Mesendoderm (in vitro differentiated cells): ENCODE data around the gene GMDS.

Source experiments
- DNase-seq: peaks from one replicate; pipeline ENCODE4 v3.0.0; 2013
- H2AK5ac ChIP-seq: 2 replicates; pipeline ENCODE4 v1.6.1; 2013; ENCODE audit warnings: low read length, inconsistent platforms
- H2BK120ac ChIP-seq: 2 replicates; pipeline ENCODE4 v1.6.1; 2013; ENCODE audit warnings: low read depth, mild to moderate bottlenecking, low read length, moderate library complexity, mixed read lengths
- H2BK15ac ChIP-seq: replicated peaks from 2 replicates; pipeline ENCODE4 v1.6.1; 2013; ENCODE audit warnings: low read depth, mild to moderate bottlenecking, moderate library complexity
- H2BK5ac ChIP-seq: 2 replicates; pipeline ENCODE4 v1.6.1; 2013; ENCODE audit warnings: low read length, inconsistent platforms
- H3K18ac ChIP-seq: 2 replicates; pipeline ENCODE4 v1.6.1; 2013; ENCODE audit warnings: mild to moderate bottlenecking, low read length, mixed read lengths
- H3K23ac ChIP-seq: one replicate; pipeline ENCODE4 v1.6.1; 2013; ENCODE audit warnings: low read length
- H3K27ac ChIP-seq: 2 replicates; pipeline ENCODE4 v1.5.1; 2013; ENCODE audit warnings: low read depth, mild to moderate bottlenecking, inconsistent platforms, low read length, moderate library complexity
- H3K27me3 ChIP-seq: 2 replicates; pipeline ENCODE4 v1.6.1; 2013; ENCODE audit warnings: low read length, control low read depth, mild to moderate bottlenecking, inconsistent platforms; ENCODE audit not compliant: insufficient read depth, poor library complexity
- H3K36me3 ChIP-seq: 2 replicates; pipeline ENCODE4 v1.6.1; 2013; ENCODE audit warnings: low read length, inconsistent platforms; ENCODE audit not compliant: control insufficient read depth, insufficient read depth
- H3K4ac ChIP-seq: one replicate; pipeline ENCODE4 v1.6.1; 2013; ENCODE audit warnings: low read depth, mild to moderate bottlenecking, low read length, moderate library complexity
- H3K4me1 ChIP-seq: 2 replicates; pipeline ENCODE4 v1.6.1; 2013; ENCODE audit warnings: low read depth, low read length, inconsistent platforms; ENCODE audit not compliant: control insufficient read depth
- H3K4me2 ChIP-seq: 2 replicates; pipeline ENCODE4 v1.6.1; 2013; ENCODE audit warnings: low read length
- H3K4me3 ChIP-seq: 2 replicates; pipeline ENCODE4 v1.5.1; 2013; ENCODE audit warnings: mild to moderate bottlenecking, low read length
- H3K56ac ChIP-seq: one replicate; pipeline ENCODE4 v1.6.1; 2013; ENCODE audit warnings: low read length
- H3K79me1 ChIP-seq: 2 replicates; pipeline ENCODE4 v1.6.1; 2013; ENCODE audit warnings: low read length, inconsistent platforms
- H3K79me2 ChIP-seq: 2 replicates; pipeline ENCODE4 v1.6.1; 2013; ENCODE audit warnings: mild to moderate bottlenecking, low read length; ENCODE audit not compliant: control insufficient read depth, insufficient read depth
- H3K9ac ChIP-seq: 2 replicates; pipeline ENCODE4 v1.6.1; 2013; ENCODE audit warnings: low read length, inconsistent platforms
- H4K5ac ChIP-seq: one replicate; pipeline ENCODE4 v1.6.1; 2013; ENCODE audit warnings: low read length
- H4K8ac ChIP-seq: one replicate; pipeline ENCODE4 v1.6.1; 2013; ENCODE audit warnings: low read depth, mild to moderate bottlenecking, control low read depth, low read length, moderate library complexity
- WGBS: extraction: QIAGEN DNeasy Blood & Tissue Kit; methylation state at CpG from one replicate; pipeline ENCODE4 v1.1.7; 2013; ENCODE audit warnings: low lambda C conversion rate, missing lambda C conversion rate; ENCODE audit not compliant: insufficient coverage; ENCODE audit errors: extremely low coverage; 5-methylcytosine and 5-hydroxymethylcytosine counted together

Gene GMDS

DNA sequence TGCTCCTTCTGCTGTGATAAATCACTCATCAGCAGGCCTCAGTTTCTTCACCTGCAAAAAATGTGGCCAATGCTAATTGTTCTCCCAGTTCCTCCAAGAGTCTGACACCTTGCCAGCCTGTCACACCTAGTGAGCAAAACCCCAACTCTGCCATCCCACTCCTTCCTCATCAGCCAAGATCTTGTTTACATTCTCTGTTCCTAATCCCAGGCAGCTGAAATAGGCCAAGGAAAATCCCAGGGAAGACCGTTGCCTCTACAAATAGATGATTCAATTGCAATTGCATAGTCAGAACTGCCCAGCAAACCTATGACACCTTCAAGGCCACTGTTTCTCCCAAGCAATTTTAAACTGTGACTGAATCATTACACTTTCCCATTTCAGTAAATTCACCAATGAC, 78.7 kb downstream of the GMDS start:
- Histone ChIP-seq H3K56ac (no peak overlapping the region), H2BK5ac (no peak overlapping the region), H3K79me2 (no peaks in the 10 kb centered on the region), H3K9ac (no peak overlapping the region), H4K5ac (no peak overlapping the region), H3K36me3 (no peaks in the 10 kb centered on the region), H2AK5ac (no peak overlapping the region), H3K79me1 (peaks cover 1% of the 10 kb centered on the region), H4K8ac (no peak overlapping the region), H3K4me3 (no peak overlapping the region), H3K23ac (no peak overlapping the region), H2BK120ac (no peak overlapping the region), H3K4me1 (peaks cover 3% of the 10 kb centered on the region), H3K18ac (no peak overlapping the region), H3K4ac (no peak overlapping the region), H3K27me3 (no peaks in the 10 kb centered on the region), H2BK15ac (no peak overlapping the region), H3K4me2 (no peak overlapping the region), H3K27ac (no peak overlapping the region)
- WGBS, result no CpG with 5 or more reads among the region's 1 CpG
- DNase-seq, result peak; percentile 50

GRCh38 chr6:2165286-2165685, 80.1 kb downstream of the GMDS start:
- H3K79me2 ChIP-seq, result no peaks in the 10 kb centered on the region
- H3K4me1 ChIP-seq, result peaks cover 3% of the 10 kb centered on the region
- no peak overlapping the region for H3K9ac ChIP-seq
- H3K79me1 ChIP-seq, result peaks cover 1% of the 10 kb centered on the region
- no peak overlapping the region for H4K8ac ChIP-seq
- H3K56ac ChIP-seq, result no peak overlapping the region
- no peaks in the 10 kb centered on the region for H3K36me3 ChIP-seq
- no peak overlapping the region for H2BK15ac ChIP-seq
- H3K27ac ChIP-seq, result no peak overlapping the region
- WGBS, result no CpG with 5 or more reads among the region's 1 CpG
- H2BK5ac ChIP-seq, result no peak overlapping the region
- no peak overlapping the region for H3K4ac ChIP-seq
- H4K5ac ChIP-seq, result no peak overlapping the region
- no peak overlapping the region for H3K18ac ChIP-seq
- no peak overlapping the region for H3K4me3 ChIP-seq
- H3K4me2 ChIP-seq, result no peak overlapping the region
- H3K23ac ChIP-seq, result no peak overlapping the region
- no peak for DNase-seq
- H2BK120ac ChIP-seq, result no peak overlapping the region
- no peaks in the 10 kb centered on the region for H3K27me3 ChIP-seq
- H2AK5ac ChIP-seq, result no peak overlapping the region

GRCh38 chr6:2164481-2164880, 80.9 kb downstream of the GMDS start:
- peaks cover 3% of the 10 kb centered on the region for H3K4me1 ChIP-seq
- no peak for DNase-seq
- H4K5ac ChIP-seq, result no peak overlapping the region
- no peak overlapping the region for H3K4me2 ChIP-seq
- no peak overlapping the region for H3K9ac ChIP-seq
- no peak overlapping the region for H3K56ac ChIP-seq
- H3K18ac ChIP-seq, result no peak overlapping the region
- no peaks in the 10 kb centered on the region for H3K36me3 ChIP-seq
- no peaks in the 10 kb centered on the region for H3K79me2 ChIP-seq
- no CpG with 5 or more reads among the region's 2 CpGs for WGBS
- H3K27me3 ChIP-seq, result no peaks in the 10 kb centered on the region
- no peak overlapping the region for H2BK120ac ChIP-seq
- H3K27ac ChIP-seq, result no peak overlapping the region
- H3K4ac ChIP-seq, result no peak overlapping the region
- H3K79me1 ChIP-seq, result peaks cover 1% of the 10 kb centered on the region
- no peak overlapping the region for H3K4me3 ChIP-seq
- no peak overlapping the region for H2AK5ac ChIP-seq
- H2BK5ac ChIP-seq, result no peak overlapping the region
- no peak overlapping the region for H2BK15ac ChIP-seq
- H4K8ac ChIP-seq, result no peak overlapping the region
- no peak overlapping the region for H3K23ac ChIP-seq

DNA sequence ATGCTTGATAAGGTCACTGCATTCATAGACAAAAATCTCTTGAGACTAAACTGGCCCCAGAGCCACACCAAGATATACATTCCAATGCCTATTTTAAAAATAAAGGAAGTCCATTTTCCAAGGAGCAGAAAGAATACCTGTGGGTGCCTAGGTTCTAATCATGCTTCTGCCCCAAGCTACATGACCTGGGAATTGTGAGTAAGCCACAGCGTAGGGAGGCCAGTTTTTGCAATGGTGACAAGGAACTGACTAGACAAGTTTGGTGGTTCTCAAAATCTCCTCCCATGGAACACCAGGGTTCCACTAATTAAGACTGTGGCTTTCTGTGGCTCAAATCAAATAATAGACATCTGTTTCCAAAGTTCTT, 83.3 kb downstream of the GMDS start:
- no peak overlapping the region for H2AK5ac ChIP-seq
- no peaks in the 10 kb centered on the region for H3K79me1 ChIP-seq
- H3K4me1 ChIP-seq, result peaks cover 3% of the 10 kb centered on the region
- H3K23ac ChIP-seq, result no peak overlapping the region
- no peak overlapping the region for H3K4me3 ChIP-seq
- WGBS, result no CpG with 5 or more reads among the region's 1 CpG
- no peak overlapping the region for H3K4me2 ChIP-seq
- no peak for DNase-seq
- H4K8ac ChIP-seq, result no peak overlapping the region
- no peak overlapping the region for H3K18ac ChIP-seq
- H3K27me3 ChIP-seq, result no peaks in the 10 kb centered on the region
- no peak overlapping the region for H2BK5ac ChIP-seq
- no peak overlapping the region for H2BK120ac ChIP-seq
- no peaks in the 10 kb centered on the region for H3K79me2 ChIP-seq
- no peak overlapping the region for H3K4ac ChIP-seq
- H2BK15ac ChIP-seq, result no peak overlapping the region
- no peak overlapping the region for H3K27ac ChIP-seq
- no peak overlapping the region for H4K5ac ChIP-seq
- H3K36me3 ChIP-seq, result no peaks in the 10 kb centered on the region
- no peak overlapping the region for H3K9ac ChIP-seq
- no peak overlapping the region for H3K56ac ChIP-seq

DNA sequence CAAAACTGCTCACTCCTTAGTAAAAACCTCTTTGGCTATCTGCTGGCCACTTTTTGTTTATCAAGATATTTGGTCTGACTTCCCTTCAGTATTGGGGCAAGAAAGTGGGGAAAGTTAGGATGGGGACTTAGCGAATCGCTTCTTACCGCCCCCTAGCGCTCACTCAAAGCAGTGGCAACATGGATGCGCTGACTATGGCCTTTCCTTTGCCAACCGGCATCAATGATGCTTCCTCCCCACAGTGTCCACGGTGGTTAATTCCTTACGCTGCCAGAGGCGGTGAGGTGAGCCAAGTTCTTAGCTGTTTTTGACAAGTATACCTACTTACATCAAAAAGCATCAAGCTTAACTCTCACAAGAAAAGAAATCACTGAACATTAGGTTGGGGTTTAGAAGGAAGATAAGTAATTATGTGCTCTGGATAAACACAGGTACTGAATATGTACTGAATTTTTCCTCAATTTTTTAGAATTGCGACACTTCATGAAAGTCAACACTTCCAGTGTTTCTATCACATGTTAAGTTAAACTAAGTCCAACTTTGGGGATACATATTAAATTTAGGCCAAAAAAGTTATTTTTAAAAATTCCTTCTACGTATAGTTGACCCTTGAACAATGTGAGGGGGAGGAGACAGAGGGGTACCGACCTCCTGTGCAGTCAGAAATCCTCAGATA, 86.7 kb downstream of the GMDS start:
- Histone ChIP-seq H4K8ac (no peak overlapping the region), H2AK5ac (no peak overlapping the region), H3K27ac (no peak overlapping the region), H3K36me3 (no peaks in the 10 kb centered on the region), H3K79me1 (no peaks in the 10 kb centered on the region), H3K9ac (no peak overlapping the region), H3K4me3 (no peak overlapping the region), H2BK120ac (no peak overlapping the region), H3K18ac (no peak overlapping the region), H3K79me2 (no peaks in the 10 kb centered on the region), H3K27me3 (no peaks in the 10 kb centered on the region), H2BK5ac (no peak overlapping the region), H3K4ac (no peak overlapping the region), H3K23ac (no peak overlapping the region), H3K4me2 (no peak overlapping the region), H3K4me1 (no peaks in the 10 kb centered on the region), H3K56ac (no peak overlapping the region), H4K5ac (no peak overlapping the region), H2BK15ac (no peak overlapping the region)
- no CpG with 5 or more reads among the region's 12 CpGs for WGBS
- DNase-seq, result peak; percentile 95

- no peak overlapping the region for H2BK120ac ChIP-seq
- H3K4me3 ChIP-seq, result no peak overlapping the region
- H3K4ac ChIP-seq, result no peak overlapping the region
- no peak overlapping the region for H3K27ac ChIP-seq
- no peak overlapping the region for H2AK5ac ChIP-seq
- no peak overlapping the region for H4K8ac ChIP-seq
- no peak for DNase-seq
- no peaks in the 10 kb centered on the region for H3K36me3 ChIP-seq
- H4K5ac ChIP-seq, result no peak overlapping the region
- H3K18ac ChIP-seq, result no peak overlapping the region
- H3K79me1 ChIP-seq, result no peaks in the 10 kb centered on the region
- H3K4me2 ChIP-seq, result no peak overlapping the region
- no peaks in the 10 kb centered on the region for H3K79me2 ChIP-seq
- no peak overlapping the region for H3K9ac ChIP-seq
- H3K4me1 ChIP-seq, result no peaks in the 10 kb centered on the region
- no peak overlapping the region for H3K23ac ChIP-seq
- H2BK15ac ChIP-seq, result no peak overlapping the region
- WGBS, result no CpG with 5 or more reads among the region's 1 CpG
- H3K56ac ChIP-seq, result no peak overlapping the region
- no peaks in the 10 kb centered on the region for H3K27me3 ChIP-seq
- H2BK5ac ChIP-seq, result no peak overlapping the region
Observed at GRCh38 chr6:2157441-2158127, 87.8 kb downstream of the GMDS start.
